ENCODE data around the gene PTPRN2.
"Not testable (repeated sequence)": the region's sequence is repeated elsewhere in the genome, so short reads cannot be mapped to it uniquely, and the experiment has no call there.

PTPRN2 gene

GRCh38 chr7:157946398-157947060, 641.1 kb downstream of the PTPRN2 start:
- peak; percentile 8 for DNase-seq (ENCODE audit: low spot score)

- DNase-seq (ENCODE audit: low spot score) = no peak
Observed at GRCh38 chr7:157945401-157945800, 642.2 kb downstream of the PTPRN2 start.

GRCh38 chr7:157944734-157945291, 642.8 kb downstream of the PTPRN2 start:
- DNase-seq (ENCODE audit: low spot score) = no peak

GRCh38 chr7:157944051-157944450, 643.6 kb downstream of the PTPRN2 start:
- no peak for DNase-seq (ENCODE audit: low spot score)

- DNase-seq (ENCODE audit: low spot score) = no peak
Observed at GRCh38 chr7:157943561-157943960, 644.1 kb downstream of the PTPRN2 start.

- no peak for DNase-seq (ENCODE audit: low spot score)
Observed at GRCh38 chr7:157941210-157941609, 646.4 kb downstream of the PTPRN2 start.

- no peak for DNase-seq (ENCODE audit: low spot score)
Observed at GRCh38 chr7:157940497-157940896, 647.1 kb downstream of the PTPRN2 start.

GRCh38 chr7:157938211-157938610, 649.4 kb downstream of the PTPRN2 start:
- no peak for DNase-seq (ENCODE audit: low spot score)

- DNase-seq (ENCODE audit: low spot score) = no peak
Observed at GRCh38 chr7:157937406-157937805, 650.2 kb downstream of the PTPRN2 start.

- DNase-seq (ENCODE audit: low spot score) = no peak
Observed at GRCh38 chr7:157936976-157937375, 650.6 kb downstream of the PTPRN2 start.

- not testable (repeated sequence) for DNase-seq (ENCODE audit: low spot score)
Observed at GRCh38 chr7:157935721-157936120, 651.9 kb downstream of the PTPRN2 start.

- not testable (repeated sequence) for DNase-seq (ENCODE audit: low spot score)
Observed at GRCh38 chr7:157933219-157934155, 654.1 kb downstream of the PTPRN2 start.

GRCh38 chr7:157932498-157933218, 655.0 kb downstream of the PTPRN2 start:
- no peak for DNase-seq (ENCODE audit: low spot score)

GRCh38 chr7:157930926-157931466, 656.6 kb downstream of the PTPRN2 start:
- no peak for DNase-seq (ENCODE audit: low spot score)

GRCh38 chr7:157930441-157930840, 657.2 kb downstream of the PTPRN2 start:
- DNase-seq (ENCODE audit: low spot score) = no peak

- no peak for DNase-seq (ENCODE audit: low spot score)
Observed at GRCh38 chr7:157929671-157930070, 658.0 kb downstream of the PTPRN2 start.

- DNase-seq (ENCODE audit: low spot score) = no peak
Observed at GRCh38 chr7:157928808-157929425, 658.7 kb downstream of the PTPRN2 start.

- DNase-seq (ENCODE audit: low spot score) = no peak
Observed at GRCh38 chr7:157928171-157928794, 659.3 kb downstream of the PTPRN2 start.

GRCh38 chr7:157927313-157927925, 660.2 kb downstream of the PTPRN2 start:
- DNase-seq (ENCODE audit: low spot score) = no peak

- no peak for DNase-seq (ENCODE audit: low spot score)
Observed at GRCh38 chr7:157926521-157927150, 661.0 kb downstream of the PTPRN2 start.

Data from D341Med (cell line).